Hematopoietic multipotent progenitor cell treated with erythropoietin and hydrocortisone succinate and interleukin-3 and kit ligand, for 17 days (in vitro differentiated cells): ENCODE results near the gene DVL3.
"Not testable (repeated sequence)": the region's sequence is repeated elsewhere in the genome, so short reads cannot be mapped to it uniquely, and the experiment has no call there.

Source experiments
- DNase-seq: peaks from one replicate; pipeline ENCODE4 v3.0.0-alpha.2; 2015; ENCODE audit warnings: low spot score

DVL3 gene

DNA sequence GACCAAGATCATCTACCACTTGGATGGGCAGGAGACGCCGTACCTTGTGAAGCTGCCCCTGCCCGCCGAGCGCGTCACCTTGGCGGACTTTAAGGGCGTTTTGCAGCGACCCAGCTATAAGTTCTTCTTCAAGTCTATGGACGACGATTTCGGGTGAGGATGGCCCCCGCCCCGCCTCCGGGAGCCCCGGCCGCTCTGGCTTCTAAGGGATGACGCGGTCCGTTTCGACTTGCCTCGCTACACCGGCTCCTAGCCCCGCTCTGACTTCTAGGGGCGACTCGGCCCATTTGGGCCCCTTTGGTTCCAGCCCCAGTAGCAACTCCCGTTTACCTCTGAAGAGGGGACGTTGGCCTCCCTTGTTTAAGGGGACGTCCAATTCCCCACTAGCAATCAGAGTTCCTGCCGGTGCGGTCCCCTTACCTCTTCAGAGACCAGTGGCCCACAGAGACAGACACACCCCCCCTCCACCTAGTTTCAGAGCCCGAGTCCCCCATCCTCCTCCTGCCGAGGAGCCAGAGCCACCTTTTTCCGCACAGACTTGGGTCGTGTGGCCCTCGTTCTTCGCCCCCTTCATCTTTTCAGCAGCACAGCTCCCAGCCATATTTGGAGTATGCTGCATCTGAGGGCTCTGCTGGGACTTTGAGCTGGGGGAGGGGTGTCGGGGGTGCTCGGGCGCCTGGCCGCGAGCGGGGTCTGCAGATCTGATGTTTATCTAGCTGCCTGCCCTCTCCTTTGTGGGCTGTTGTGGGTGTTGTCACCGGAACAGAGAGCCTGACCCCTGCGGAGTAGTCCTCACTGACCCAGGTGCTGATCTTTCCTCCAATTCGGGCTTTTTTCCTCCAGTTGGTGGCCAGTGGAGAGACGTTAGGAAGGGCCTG, 706 bp downstream of the DVL3 start:
- DNase-seq = no peak

DNA sequence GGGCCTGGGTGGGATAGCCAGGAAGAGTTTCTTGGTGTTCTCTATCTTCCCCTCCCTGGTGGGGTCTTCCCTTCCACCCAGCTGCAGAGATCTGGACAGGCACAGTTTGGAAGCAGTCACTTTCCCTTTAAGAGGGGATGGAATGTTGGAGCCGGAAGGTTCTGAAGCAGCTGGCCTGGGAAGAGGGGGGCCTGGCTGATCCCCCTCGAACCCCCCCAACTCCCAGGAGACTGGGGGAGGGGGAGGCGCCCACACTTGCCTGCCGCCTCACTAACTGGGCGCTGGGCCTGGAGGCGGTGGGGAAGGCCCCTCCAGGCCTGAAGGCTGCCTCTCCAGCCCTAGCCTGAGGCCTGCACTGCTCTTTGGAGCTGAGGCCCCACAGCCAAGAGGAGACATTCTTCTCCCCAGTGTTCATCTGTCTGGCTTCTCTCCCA, 1.4 kb downstream of the DVL3 start:
- no peak for DNase-seq

- no peak for DNase-seq
These were observed 2.0 kb downstream of the DVL3 start for GRCh38 chr3:184157206-184157605.

- no peak for DNase-seq
These were observed 3.2 kb downstream of the DVL3 start for GRCh38 chr3:184158404-184158803.

DNA sequence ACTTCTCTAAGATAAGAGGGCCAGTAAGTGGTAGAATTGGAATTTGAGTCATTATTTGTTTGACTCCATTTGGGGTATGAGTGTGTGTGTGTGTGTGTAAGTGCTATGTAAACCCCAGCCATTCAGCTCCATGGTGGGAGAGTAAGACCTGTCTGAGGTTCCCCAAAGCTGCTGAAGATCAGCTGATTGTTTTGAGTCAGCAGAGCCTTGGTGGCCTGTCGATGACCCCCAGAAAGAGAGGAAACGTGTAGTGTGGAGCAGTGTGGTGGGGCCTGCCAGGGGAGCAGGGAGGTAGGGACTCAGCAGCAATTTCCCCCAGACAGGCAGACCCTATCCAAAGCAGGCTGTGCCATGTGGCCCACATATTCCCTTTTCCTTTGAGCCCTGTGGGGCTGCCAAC, 5.3 kb downstream of the DVL3 start:
- DNase-seq = no peak

DNA sequence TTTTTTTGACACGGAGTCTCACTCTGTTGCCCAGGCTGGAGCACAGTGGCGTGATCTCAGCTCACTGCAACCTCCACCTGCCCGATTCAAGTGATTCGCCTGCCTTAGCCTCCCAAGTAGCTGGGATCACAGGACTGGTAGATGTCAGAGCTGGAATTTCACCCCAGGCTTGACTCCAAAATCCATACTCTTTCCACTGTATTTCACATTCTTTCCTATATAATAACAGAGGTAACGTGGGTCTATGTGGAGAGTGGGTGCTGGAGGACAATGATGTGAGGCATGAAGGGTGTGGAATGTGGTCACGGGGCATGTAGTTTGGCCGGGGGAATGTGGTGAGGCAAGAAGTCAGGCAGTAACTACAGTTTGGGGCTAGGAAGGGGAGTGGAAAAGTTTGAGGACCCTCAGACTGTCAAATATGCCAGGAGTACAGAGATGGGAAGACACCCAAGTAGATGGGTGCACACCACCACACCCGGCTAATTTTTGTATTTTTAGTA, 7.4 kb downstream of the DVL3 start:
- DNase-seq = not testable (repeated sequence)

DNA sequence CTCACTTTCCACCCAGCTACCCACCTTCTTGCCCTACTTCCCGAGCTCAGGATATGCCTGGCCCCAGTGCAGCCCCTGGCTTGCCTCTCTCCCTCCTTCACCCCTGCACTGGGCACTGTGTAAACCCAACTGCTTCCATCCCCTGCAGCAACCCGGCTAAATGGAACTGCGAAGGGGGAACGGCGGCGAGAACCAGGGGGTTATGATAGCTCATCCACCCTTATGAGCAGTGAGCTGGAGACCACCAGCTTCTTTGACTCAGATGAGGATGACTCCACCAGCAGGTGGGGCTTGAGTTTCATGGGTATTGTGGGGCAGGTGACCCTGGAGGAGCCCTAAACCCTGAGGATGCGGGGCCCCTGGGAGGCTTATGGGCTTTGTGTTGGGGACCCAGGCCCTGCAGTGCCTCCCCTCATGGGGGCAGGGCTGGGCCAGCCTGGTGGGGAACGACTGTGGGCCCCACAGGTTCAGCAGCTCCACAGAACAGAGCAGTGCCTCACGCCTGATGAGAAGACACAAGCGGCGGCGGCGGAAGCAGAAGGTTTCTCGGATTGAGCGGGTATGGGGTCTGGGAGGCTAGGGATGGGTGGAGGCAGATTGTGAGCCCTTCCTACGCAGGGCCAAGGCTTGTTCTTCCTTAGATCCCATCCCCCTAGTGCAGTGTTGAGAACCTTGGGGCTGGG, 9.6 kb downstream of the DVL3 start:
- no peak for DNase-seq

GRCh38 chr3:184165543-184165942, 10.4 kb downstream of the DVL3 start:
- no peak for DNase-seq

DNA sequence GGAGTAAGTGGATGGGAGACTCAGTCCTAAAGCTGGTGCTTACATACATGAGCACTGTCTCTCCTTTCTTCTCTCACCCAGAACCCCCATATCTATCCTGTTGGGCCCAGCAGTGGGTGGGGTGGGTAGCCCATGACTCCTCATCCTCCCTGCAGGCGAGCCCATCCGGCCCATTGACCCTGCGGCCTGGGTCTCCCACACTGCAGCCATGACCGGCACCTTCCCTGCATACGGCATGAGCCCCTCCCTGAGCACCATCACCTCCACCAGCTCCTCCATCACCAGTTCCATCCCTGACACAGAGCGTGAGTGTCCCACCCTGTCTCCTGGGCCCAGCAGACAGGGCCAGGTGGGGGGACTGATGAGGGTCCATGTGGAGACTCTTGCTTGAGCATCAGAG, 11.5 kb downstream of the DVL3 start:
- no peak for DNase-seq

GRCh38 chr3:184167786-184168185, 12.6 kb downstream of the DVL3 start:
- no peak for DNase-seq

- no peak for DNase-seq
These were observed 13.4 kb downstream of the DVL3 start for GRCh38 chr3:184168363-184169120.

DNA sequence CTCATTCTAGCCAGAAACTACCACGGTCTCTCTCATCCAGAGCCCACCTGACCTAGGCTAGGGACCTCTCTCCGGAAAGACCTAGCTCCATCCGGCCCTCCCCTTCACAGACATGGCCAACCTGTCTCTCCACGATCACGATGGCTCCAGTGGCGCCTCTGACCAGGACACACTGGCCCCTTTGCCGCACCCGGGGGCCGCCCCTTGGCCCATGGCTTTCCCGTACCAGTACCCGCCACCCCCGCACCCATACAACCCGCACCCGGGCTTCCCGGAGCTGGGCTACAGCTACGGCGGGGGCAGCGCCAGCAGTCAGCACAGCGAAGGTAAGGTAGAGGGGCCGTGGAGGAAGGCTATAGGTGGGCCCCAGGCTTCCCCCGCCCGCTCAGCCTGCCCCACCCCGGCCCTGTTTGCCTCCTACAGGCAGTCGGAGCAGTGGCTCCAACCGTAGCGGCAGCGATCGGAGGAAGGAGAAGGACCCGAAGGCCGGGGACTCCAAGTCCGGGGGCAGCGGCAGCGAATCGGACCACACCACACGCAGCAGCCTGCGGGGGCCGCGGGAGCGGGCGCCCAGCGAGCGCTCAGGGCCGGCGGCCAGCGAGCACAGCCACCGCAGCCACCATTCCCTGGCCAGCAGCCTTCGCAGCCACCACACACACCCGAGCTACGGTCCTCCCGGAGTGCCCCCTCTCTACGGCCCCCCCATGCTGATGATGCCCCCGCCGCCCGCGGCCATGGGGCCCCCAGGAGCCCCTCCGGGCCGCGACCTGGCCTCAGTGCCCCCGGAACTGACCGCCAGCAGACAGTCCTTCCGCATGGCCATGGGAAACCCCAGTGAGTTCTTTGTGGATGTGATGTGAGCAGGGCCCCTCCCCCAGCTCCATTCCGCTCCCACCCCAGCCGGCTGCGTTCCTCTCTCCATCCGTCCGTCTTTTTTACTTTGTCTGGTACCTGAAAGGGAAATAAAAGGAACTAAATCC, 15.0 kb downstream of the DVL3 start:
- DNase-seq = no peak

DNA sequence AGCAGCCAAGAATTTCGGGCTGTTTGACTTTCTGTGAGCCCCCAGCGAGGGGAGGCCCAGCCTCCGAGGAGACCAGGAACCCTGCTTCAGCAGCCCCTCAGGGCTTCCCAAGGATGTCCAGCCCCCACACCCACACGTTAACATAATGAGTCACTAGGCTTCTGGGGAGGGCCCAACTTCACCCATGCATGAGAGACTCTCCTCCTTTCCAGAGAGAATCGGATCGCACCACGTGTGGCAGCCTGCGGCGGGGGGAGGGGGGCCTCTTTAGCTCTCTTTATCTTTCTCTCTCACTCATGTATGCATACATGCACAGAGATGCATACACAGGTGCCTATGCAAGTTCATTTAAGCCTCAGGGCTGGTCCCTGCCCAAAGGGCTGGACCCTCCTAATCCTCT, 16.4 kb downstream of the DVL3 start:
- DNase-seq = no peak

DNA sequence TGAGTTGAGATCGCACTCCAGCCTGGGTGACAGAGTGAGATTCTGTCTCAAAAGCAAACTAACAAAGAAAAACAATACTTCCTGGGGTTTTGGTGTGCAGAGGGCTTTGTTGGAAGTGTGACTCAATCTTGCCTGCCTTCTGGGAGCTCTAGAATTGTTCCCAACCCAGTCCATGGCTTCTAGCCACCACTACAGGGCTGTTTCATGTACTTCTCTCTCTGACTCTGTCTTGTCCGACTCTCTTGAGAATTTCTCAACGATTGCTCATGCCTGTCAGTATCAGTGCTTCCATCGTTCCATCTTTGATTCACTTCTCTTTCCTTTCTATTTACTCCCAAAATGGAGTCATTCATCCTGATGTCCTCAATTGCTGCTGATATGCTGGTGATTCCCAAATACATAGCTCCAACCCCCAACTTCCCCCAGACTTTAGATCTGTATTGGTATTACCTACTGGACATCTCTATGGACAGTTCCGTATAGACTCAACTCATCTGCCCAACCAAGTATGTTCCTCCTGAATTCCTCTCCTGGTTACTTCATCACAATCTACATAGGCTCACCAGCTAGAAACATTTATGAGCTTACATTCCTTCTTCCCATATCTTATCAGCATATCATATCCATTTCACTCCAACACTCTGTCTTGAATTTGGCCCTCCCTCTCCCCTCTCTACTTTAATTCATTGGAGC, 17.6 kb downstream of the DVL3 start:
- no peak for DNase-seq

DNA sequence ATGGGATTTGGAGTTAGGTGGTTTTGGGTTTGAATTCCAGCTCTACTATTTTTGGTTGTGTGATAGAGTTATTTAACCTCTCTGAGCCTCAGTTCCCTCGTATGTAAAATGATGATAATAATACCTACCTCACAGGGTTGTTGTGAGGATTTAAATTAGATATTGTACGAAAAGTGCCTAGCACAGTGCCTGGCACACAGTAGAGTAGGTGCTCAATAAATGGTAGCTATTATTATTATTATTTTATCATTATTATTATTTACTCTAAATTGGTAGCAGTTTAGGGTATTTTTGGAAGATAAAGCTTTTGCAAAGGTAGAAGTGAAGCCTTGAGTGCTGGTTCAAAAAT, 18.2 kb downstream of the DVL3 start:
- no peak for DNase-seq

GRCh38 chr3:184174284-184174645, 19.1 kb downstream of the DVL3 start:
- DNase-seq = no peak

DNA sequence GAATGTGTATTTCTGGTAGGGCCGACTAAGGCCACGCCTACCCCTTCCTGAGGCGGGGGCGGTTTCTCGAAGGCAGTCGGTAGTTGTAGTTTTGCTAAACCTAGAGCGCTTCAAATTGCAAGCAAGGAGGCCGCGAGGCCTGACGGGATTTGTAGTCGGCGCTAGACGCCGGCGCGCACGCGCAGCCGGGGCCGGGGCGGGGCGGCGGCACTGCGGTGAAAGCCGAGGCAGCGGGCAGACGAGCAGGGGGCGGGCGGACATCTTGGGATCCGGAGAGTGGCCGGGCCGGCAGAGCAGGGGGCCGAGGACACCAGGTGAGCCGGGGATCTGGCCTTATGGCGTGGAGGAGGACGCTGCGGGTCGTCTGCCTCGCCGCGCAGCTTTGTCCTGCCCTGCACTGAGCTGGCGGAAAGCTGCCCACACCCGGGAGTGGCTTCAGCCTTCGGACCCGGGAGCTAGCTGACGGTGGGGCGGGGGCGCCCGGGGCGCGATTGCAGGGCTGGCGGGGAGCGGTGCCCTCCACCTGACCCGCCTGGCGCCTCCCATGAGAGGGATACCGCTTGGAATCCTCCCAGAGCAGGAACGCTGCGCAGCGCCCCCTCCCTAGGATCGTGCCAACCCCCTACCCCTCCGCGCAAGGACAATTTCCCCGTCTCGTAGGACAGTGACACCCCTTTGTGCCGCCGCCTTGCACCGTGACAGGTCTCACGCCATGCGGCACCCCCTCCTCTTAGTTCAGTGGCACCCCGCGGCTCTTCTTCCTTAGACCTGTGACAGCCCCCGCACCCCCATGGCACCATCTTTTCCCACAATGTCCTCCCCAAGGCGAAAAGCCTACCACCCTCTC, 19.7 kb downstream of the DVL3 start, which contains the start of gene AP2M1:
Gene AP2M1, plus strand, starts transcription at position 210 of the 847 bp plus-strand sequence. CDS start 2,139 bp downstream, outside the sequence.
- peak; percentile 98 for DNase-seq

- peak; percentile 31 for DNase-seq
These were observed 20.3 kb downstream of the DVL3 start for GRCh38 chr3:184175506-184175905.

DNA sequence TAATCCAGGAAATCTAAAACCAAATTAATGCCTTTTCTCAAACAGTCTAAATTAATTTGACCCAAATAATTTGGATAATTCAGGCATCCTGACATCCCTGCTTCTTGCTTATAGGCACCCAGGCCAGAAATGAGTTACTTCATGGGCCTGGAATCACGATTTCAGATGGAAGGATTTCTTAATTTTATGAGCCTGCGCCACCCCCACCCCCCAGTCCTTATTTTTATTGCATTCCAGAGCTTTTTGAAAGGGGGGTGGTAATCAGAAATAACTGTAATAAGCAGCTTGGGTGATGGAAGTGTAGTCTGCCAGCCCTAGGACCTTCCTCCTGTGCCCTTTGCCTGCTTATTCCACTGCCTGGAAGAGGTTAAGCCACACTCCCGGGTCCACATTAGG, 20.8 kb downstream of the DVL3 start:
- DNase-seq = no peak
